NCI-H1417 (cell line): ENCODE data around the gene SLC7A6.

Source experiments
- DNase-seq, 3 experiments: peaks; one replicate each; lab custom pipeline; 2025; lab: John Stamatoyannopoulos, UW

The SLC7A6 gene

GRCh38 chr16:68264128-68265077 lies at the start of gene SLC7A6:
TSS of gene SLC7A6 (plus strand) at chr16:68264526. CDS start at chr16:68274727, 10,201 bp downstream.
- peak; percentile 34 to 76 (median 72) for DNase-seq

- no peak for DNase-seq
These were observed 49.6 kb upstream of the SLC7A6 start for GRCh38 chr16:68214726-68215125.

GRCh38 chr16:68215302-68215701 lies 49.0 kb upstream of the SLC7A6 start:
- no peak for DNase-seq

GRCh38 chr16:68216240-68216639 lies 48.1 kb upstream of the SLC7A6 start:
- DNase-seq: peak in 1 of 3 experiments; percentile 28

GRCh38 chr16:68217506-68217905 lies 46.8 kb upstream of the SLC7A6 start:
- no peak for DNase-seq

GRCh38 chr16:68219725-68220351 lies 44.5 kb upstream of the SLC7A6 start:
- DNase-seq: no peak

- DNase-seq: no peak
These were observed 41.3 kb upstream of the SLC7A6 start for GRCh38 chr16:68223072-68223471.

GRCh38 chr16:68226116-68226515 lies 38.2 kb upstream of the SLC7A6 start:
- DNase-seq: no peak

GRCh38 chr16:68227183-68227793 lies 37.0 kb upstream of the SLC7A6 start:
- DNase-seq: no peak

- DNase-seq: no peak
These were observed 36.3 kb upstream of the SLC7A6 start for GRCh38 chr16:68227850-68228553.

- no peak for DNase-seq
These were observed 35.7 kb upstream of the SLC7A6 start for GRCh38 chr16:68228652-68229051.

GRCh38 chr16:68229431-68230175 lies 34.7 kb upstream of the SLC7A6 start:
- peak; percentile 35 to 68 (median 44) for DNase-seq

- no peak for DNase-seq
These were observed 34.2 kb upstream of the SLC7A6 start for GRCh38 chr16:68230176-68230571.

GRCh38 chr16:68230956-68231355 lies 33.4 kb upstream of the SLC7A6 start:
- DNase-seq: no peak

GRCh38 chr16:68231384-68232136 lies 32.8 kb upstream of the SLC7A6 start:
- DNase-seq: no peak

GRCh38 chr16:68232335-68232734 lies 32.0 kb upstream of the SLC7A6 start:
- no peak for DNase-seq

- DNase-seq: no peak
These were observed 31.1 kb upstream of the SLC7A6 start for GRCh38 chr16:68233085-68233834.

- DNase-seq: no peak
These were observed 30.5 kb upstream of the SLC7A6 start for GRCh38 chr16:68233835-68234187.

GRCh38 chr16:68234188-68235107 lies 29.9 kb upstream of the SLC7A6 start:
- DNase-seq: peak; percentile 76 to 89 (median 79)
